HCT116 (cell line): ENCODE measurements around the gene GMPPA. TPM values are rescaled to one million over a fixed set of nuclear protein-coding genes. Genes with fewer than 3 reads are reported as not detected.

Source experiments
- ATAC-seq: fragments of 200-7000 bp; cut with Tn5 transposase; 2 replicates; pipeline ENCODE4 v1.9.1; 2020; ENCODE audit warnings: mild to moderate bottlenecking, moderate library complexity
- BruUV-seq: library from RNA; stranded (reverse); fragments of 400-500 nt; replicated peaks from 2 replicates; lab custom pipeline; 2021; lab: Mats Ljungman, UMichigan
- CTCF ChIA-PET: fragments of 300-600 bp; sonication (Branson Sonifier 250); formaldehyde crosslinking; loops from one replicate; lab custom pipeline; 2021; ENCODE audit warnings: antibody characterized with exemption; lab: Charles Lee
- POLR2A ChIA-PET: fragments of 300-600, 350-600 bp; sonication (Branson Sonifier 250); formaldehyde crosslinking; loops from one replicate; lab custom pipeline; 2021; ENCODE audit warnings: antibody characterized with exemption; lab: Charles Lee
- RAD21 ChIA-PET, 2 experiments: fragments of 300-600 bp; sonication (Branson Sonifier 250); formaldehyde crosslinking; loops; one replicate each; lab custom pipeline; 2023; ENCODE audit warnings: low total read pairs in 2 of 2; ENCODE audit not compliant: uncharacterized antibody in 2 of 2, unreplicated experiment in 2 of 2, low non-redundant PET in 1 of 2; lab: Charles Lee
- DNase-seq: peaks from one replicate; pipeline ENCODE4 v3.0.0-alpha.2; 2010; ENCODE audit warnings: low read depth, low spot score
- H2AFZ ChIP-seq: fragments of 200-600 bp; shearing (Covaris generic), sonication (generic); 2 replicates; pipeline ENCODE4 v1.6.1; 2017; ENCODE audit warnings: low read depth, mixed run types, mixed read lengths, antibody characterized with exemption, low read length; ENCODE audit not compliant: poor library complexity, severe bottlenecking
- H3K27ac ChIP-seq: 2 replicates; pipeline ENCODE4 v1.5.1; 2012; ENCODE audit warnings: low read depth, low read length
- H3K27me3 ChIP-seq: fragments of 200-600 bp; sonication (generic); 2 replicates; pipeline ENCODE4 v1.6.1; 2016; ENCODE audit warnings: mixed run types, low read length, mixed read lengths; ENCODE audit not compliant: insufficient read depth
- H3K36me3 ChIP-seq, 2 experiments: fragments of 200-500 bp in 1 of 2; fragments of 200-600 bp in 1 of 2; sonication (Bioruptor generic) in 1 of 2; sonication (generic) in 1 of 2; 2 replicates each; pipeline versions ENCODE4 v1.5.1 to v1.6.1; 2014 to 2016; ENCODE audit warnings: low read length in 2 of 2, inconsistent platforms in 1 of 2, mixed read lengths in 1 of 2, mixed run types in 1 of 2; ENCODE audit not compliant: insufficient read depth in 2 of 2, control insufficient read depth in 1 of 2
- H3K4me1 ChIP-seq, 2 experiments: fragments of 200-600 bp in 1 of 2; sonication (generic) in 1 of 2; 2 replicates each; pipeline versions ENCODE4 v1.5.1 to v1.6.1; 2012 to 2017; ENCODE audit warnings: low read length in 2 of 2, inconsistent platforms in 1 of 2, mild to moderate bottlenecking in 1 of 2, mixed read lengths in 1 of 2, mixed run types in 1 of 2, moderate library complexity in 1 of 2; ENCODE audit not compliant: insufficient read depth in 2 of 2, control insufficient read depth in 1 of 2
- H3K4me2 ChIP-seq: fragments of 200-600 bp; sonication (generic); 2 replicates; pipeline ENCODE4 v1.6.1; 2017; ENCODE audit warnings: mixed run types, low read length, mixed read lengths
- H3K4me3 ChIP-seq, 2 experiments: fragments of 200-600 bp in 1 of 2; sonication (generic) in 1 of 2; replicated peaks in 1 of 2; 2 replicates each; pipeline ENCODE4 v1.5.1; 2011 to 2016; ENCODE audit warnings: low read length in 2 of 2, control low read depth in 1 of 2, low read depth in 1 of 2, mild to moderate bottlenecking in 1 of 2, mixed read lengths in 1 of 2, mixed run types in 1 of 2
- H3K79me2 ChIP-seq: fragments of 200-600 bp; sonication (generic); 2 replicates; pipeline ENCODE4 v1.6.1; 2017; ENCODE audit warnings: mild to moderate bottlenecking, mixed run types, low read length, moderate library complexity, mixed read lengths; ENCODE audit not compliant: insufficient read depth
- H3K9ac ChIP-seq: fragments of 200-600 bp; sonication (generic); 2 replicates; pipeline ENCODE4 v1.6.1; 2016; ENCODE audit warnings: low read length, mixed read lengths
- H3K9me2 ChIP-seq: fragments of 200-600 bp; sonication (generic), shearing (Covaris generic); 2 replicates; pipeline ENCODE4 v1.6.1; 2017; ENCODE audit warnings: mixed run types, mild to moderate bottlenecking, moderate library complexity; ENCODE audit not compliant: insufficient read depth
- H3K9me3 ChIP-seq, 2 experiments: fragments of 200-500 bp in 1 of 2; fragments of 200-600 bp in 1 of 2; sonication (Bioruptor generic) in 1 of 2; sonication (generic) in 1 of 2; 2 replicates each; pipeline ENCODE4 v1.6.1; 2014 to 2017; ENCODE audit warnings: low read length in 2 of 2, mixed read lengths in 2 of 2, inconsistent platforms in 1 of 2, low read depth in 1 of 2, mild to moderate bottlenecking in 1 of 2, mixed run types in 1 of 2, moderate library complexity in 1 of 2; ENCODE audit not compliant: control insufficient read depth in 1 of 2, insufficient read depth in 1 of 2
- H4K20me1 ChIP-seq: fragments of 200-600 bp; sonication (generic), shearing (Covaris generic); 2 replicates; pipeline ENCODE4 v1.6.1; 2017; ENCODE audit warnings: mixed run types, mild to moderate bottlenecking, moderate library complexity; ENCODE audit not compliant: insufficient read depth
- CEBPB ChIP-seq: IDR thresholded peaks from 2 replicates; pipeline ENCODE4 v1.6.1; 2012; ENCODE audit warnings: low read depth
- ELF1 ChIP-seq: IDR thresholded peaks from 2 replicates; pipeline ENCODE4 v1.6.1; 2012; ENCODE audit warnings: low read depth, borderline replicate concordance
- EZH2 ChIP-seq: fragments of 200-600 bp; sonication (generic); IDR thresholded peaks from 2 replicates; pipeline ENCODE4 v1.6.1; 2017; ENCODE audit warnings: antibody characterized with exemption, mixed run types
- FOSL1 ChIP-seq: IDR thresholded peaks from 2 replicates; pipeline ENCODE4 v1.6.1; 2012; ENCODE audit warnings: low read depth
- JUND ChIP-seq: IDR thresholded peaks from 2 replicates; pipeline ENCODE4 v1.6.1; 2012
- POLR2A ChIP-seq: IDR thresholded peaks from 2 replicates; pipeline ENCODE4 v1.7.0; 2011; ENCODE audit warnings: borderline replicate concordance; ENCODE audit not compliant: insufficient read depth, insufficient read length; ENCODE audit errors: extremely low read depth
- RAD21 ChIP-seq: IDR thresholded peaks from 2 replicates; pipeline ENCODE4 v1.6.1; 2012; ENCODE audit warnings: low read depth, mild to moderate bottlenecking
- SIN3A ChIP-seq: IDR thresholded peaks from 2 replicates; pipeline ENCODE4 v1.6.1; 2012; ENCODE audit warnings: low read depth
- SP1 ChIP-seq: IDR thresholded peaks from 2 replicates; pipeline ENCODE4 v1.6.1; 2012; ENCODE audit warnings: low read depth
- SRF ChIP-seq: IDR thresholded peaks from 2 replicates; pipeline ENCODE4 v1.6.1; 2012; ENCODE audit warnings: low read depth
- TCF7L2 ChIP-seq: IDR thresholded peaks from 2 replicates; pipeline ENCODE4 v1.7.0; 2011; ENCODE audit warnings: borderline replicate concordance, inconsistent platforms; ENCODE audit not compliant: insufficient read depth, insufficient read length; ENCODE audit errors: extremely low read depth
- ZNF274 ChIP-seq: fragments of 200-500 bp; sonication (Bioruptor generic); IDR thresholded peaks from 2 replicates; pipeline ENCODE4 v1.6.1; 2014; ENCODE audit warnings: mild to moderate bottlenecking, low read depth, low read length, inconsistent platforms
- intact Hi-C: fragments of 100-400 bp; cut with micrococcal nuclease; formaldehyde crosslinking; loops from 2 replicates; pipeline ENCODE4 v1.10.0; 2022
- total RNA-seq: library from RNA; stranded (reverse); gene quantifications from one replicate; pipeline ENCODE4 v1.2.1, GENCODE V29; 2021; ENCODE audit not compliant: unreplicated experiment
- TF ChIP-seq, protein P1 (sequence below): IDR thresholded peaks from 2 replicates; pipeline ENCODE4 v1.6.1; 2012
- TF ChIP-seq, protein P2 (sequence below), 3 experiments: fragments of 200-600 bp in 1 of 3; sonication (generic) in 1 of 3; IDR thresholded peaks in 2 of 3; conservative IDR thresholded peaks in 1 of 3; 2 replicates each; pipeline ENCODE4 v1.5.1; 2012 to 2017; ENCODE audit warnings: low read depth in 2 of 3, low read length in 2 of 3, antibody characterized with exemption in 1 of 3, borderline replicate concordance in 1 of 3, control low read depth in 1 of 3, mild to moderate bottlenecking in 1 of 3, mixed read lengths in 1 of 3, mixed run types in 1 of 3, moderate library complexity in 1 of 3; ENCODE audit not compliant: insufficient read depth in 1 of 3

GMPPA gene
- total RNA-seq, 1 experiment from 2014 or later: 71.8 TPM

GRCh38 chr2:219483451-219484342, 15.0 kb upstream of the GMPPA start (continued):
- TF ChIP-seq JUND: no peak

DNA sequence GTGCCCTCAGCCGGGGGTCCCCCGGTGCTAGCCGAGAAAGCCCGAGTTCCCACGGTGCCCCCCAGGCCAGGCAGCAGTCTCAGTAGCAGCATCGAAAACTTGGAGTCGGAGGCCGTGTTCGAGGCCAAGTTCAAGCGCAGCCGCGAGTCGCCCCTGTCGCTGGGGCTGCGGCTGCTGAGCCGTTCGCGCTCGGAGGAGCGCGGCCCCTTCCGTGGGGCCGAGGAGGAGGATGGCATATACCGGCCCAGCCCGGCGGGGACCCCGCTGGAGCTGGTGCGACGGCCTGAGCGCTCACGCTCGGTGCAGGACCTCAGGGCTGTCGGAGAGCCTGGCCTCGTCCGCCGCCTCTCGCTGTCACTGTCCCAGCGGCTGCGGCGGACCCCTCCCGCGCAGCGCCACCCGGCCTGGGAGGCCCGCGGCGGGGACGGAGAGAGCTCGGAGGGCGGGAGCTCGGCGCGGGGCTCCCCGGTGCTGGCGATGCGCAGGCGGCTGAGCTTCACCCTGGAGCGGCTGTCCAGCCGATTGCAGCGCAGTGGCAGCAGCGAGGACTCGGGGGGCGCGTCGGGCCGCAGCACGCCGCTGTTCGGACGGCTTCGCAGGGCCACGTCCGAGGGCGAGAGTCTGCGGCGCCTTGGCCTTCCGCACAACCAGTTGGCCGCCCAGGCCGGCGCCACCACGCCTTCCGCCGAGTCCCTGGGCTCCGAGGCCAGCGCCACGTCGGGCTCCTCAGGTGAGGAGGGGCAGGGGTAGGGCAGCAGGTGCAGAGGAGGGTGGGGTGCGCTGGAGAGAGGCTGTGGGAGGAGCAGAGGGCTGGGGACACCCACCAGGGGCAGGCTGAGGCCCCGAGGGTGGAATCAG, 14.1 kb upstream of the GMPPA start:
- Histone ChIP-seq H3K9me3 (no peaks in the 10 kb centered on the region), H4K20me1 (no peaks in the 10 kb centered on the region), H3K9me2 (no peaks in the 10 kb centered on the region), H3K36me3 (no peaks in the 10 kb centered on the region; a peak in 1 of 4 replicates), H3K27me3 (no peaks in the 10 kb centered on the region), H3K27ac (no peak overlapping the region), H3K79me2 (no peaks in the 10 kb centered on the region), H3K4me3 (no peak overlapping the region), H3K9ac (no peak overlapping the region), H2AFZ (no peak overlapping the region), H3K4me2 (no peak overlapping the region), H3K4me1 (no peaks in the 10 kb centered on the region)
- ChIA-PET RAD21 (no interaction called here), POLR2A (no interaction called here), CTCF (no interaction called here)
- TF ChIP-seq ELF1 (no peak), CEBPB (no peak), RAD21 (no peak), TCF7L2 (no peak), JUND (no peak), SRF (no peak), ZNF274 (no peak), FOSL1 (no peak), SP1 (no peak), POLR2A (no peak), EZH2 (no peak), SIN3A (no peak)
- TF ChIP-seq, protein P1, sequence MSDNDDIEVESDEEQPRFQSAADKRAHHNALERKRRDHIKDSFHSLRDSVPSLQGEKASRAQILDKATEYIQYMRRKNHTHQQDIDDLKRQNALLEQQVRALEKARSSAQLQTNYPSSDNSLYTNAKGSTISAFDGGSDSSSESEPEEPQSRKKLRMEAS: no peak
- TF ChIP-seq, protein P2, sequence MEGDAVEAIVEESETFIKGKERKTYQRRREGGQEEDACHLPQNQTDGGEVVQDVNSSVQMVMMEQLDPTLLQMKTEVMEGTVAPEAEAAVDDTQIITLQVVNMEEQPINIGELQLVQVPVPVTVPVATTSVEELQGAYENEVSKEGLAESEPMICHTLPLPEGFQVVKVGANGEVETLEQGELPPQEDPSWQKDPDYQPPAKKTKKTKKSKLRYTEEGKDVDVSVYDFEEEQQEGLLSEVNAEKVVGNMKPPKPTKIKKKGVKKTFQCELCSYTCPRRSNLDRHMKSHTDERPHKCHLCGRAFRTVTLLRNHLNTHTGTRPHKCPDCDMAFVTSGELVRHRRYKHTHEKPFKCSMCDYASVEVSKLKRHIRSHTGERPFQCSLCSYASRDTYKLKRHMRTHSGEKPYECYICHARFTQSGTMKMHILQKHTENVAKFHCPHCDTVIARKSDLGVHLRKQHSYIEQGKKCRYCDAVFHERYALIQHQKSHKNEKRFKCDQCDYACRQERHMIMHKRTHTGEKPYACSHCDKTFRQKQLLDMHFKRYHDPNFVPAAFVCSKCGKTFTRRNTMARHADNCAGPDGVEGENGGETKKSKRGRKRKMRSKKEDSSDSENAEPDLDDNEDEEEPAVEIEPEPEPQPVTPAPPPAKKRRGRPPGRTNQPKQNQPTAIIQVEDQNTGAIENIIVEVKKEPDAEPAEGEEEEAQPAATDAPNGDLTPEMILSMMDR (IDR thresholded peaks at IDR 0.05 in 2 of 3, conservative IDR thresholded peaks at IDR 0.05 in 1 of 3; ENCODE audit: borderline replicate concordance in 1 of 3, insufficient read depth in 1 of 3, low read depth in 2 of 3, low read length in 2 of 3): no peak
- ATAC-seq (no peak), DNase-seq (no peak)
- intact Hi-C loops: no loop called here
- no TSS peak for BruUV-seq
